SW 1271 (cell line): ENCODE results near the gene RAD51C.
A peak's percentile ranks its signal among the peaks of the same experiment; 100 is the strongest.
"Not testable (repeated sequence)": the region's sequence is repeated elsewhere in the genome, so short reads cannot be mapped to it uniquely, and the experiment has no call there.

Experiments
- DNase-seq, 2 experiments: peaks; one replicate each; lab custom pipeline; 2025; lab: John Stamatoyannopoulos, UW

The RAD51C gene

DNA sequence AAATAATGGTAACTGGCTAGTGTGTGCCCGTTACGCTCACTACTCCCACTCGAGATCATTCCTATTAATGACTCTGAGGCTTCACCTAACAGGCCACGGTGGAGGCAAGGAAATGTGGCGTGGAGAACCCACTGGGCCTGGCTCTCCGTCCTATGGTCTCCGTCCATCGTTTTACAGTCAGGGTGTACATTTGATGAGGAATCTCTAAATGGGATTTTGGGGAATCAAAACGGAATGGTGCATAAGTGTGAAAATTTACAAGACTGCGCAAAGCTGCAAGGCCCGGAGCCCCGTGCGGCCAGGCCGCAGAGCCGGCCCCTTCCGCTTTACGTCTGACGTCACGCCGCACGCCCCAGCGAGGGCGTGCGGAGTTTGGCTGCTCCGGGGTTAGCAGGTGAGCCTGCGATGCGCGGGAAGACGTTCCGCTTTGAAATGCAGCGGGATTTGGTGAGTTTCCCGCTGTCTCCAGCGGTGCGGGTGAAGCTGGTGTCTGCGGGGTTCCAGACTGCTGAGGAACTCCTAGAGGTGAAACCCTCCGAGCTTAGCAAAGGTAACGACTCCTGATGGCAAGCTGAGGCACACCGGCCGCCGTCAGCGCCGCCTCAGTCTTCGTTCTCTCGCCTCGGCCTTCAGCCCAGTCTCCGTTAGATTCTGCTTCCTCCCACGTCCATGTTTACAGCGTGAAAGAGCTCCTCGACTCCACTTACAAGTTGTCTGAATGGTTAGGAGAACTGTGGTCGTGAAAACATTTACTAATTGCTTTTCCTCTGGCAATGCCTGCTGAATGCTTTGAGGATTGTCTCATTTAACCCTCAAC, at the start of gene RAD51C:
TSS of gene RAD51C (plus strand) at position 364 of the 817 bp plus-strand sequence. CDS start at position 406, 42 bp downstream.
- DNase-seq, result peak; percentile 67 to 87

GRCh38 chr17:58643147-58643546, 49.3 kb upstream of the RAD51C start:
- peak; percentile 14 to 64 for DNase-seq

DNA sequence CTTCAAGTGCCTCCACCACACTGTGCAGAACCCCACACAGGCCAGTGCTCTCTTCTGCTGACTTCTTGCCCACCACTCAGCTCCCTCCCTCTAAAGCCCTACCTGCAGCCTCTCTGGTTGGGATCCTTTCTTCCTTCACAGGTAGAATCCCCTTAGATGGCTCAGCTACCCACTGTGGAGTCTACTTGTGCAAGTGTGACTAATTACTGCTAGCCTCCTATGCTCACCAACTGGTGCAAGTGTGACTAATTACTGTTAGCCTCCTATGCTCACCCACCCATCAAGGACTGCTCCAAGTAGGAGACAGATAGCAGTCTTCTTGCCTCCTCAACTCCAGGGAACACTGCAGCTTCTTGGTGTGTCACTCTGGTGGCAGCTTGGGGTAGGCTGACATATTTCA, 44.2 kb upstream of the RAD51C start:
- no peak for DNase-seq

- not testable (repeated sequence) for DNase-seq
These were observed 34.2 kb upstream of the RAD51C start for GRCh38 chr17:58657962-58658803.

DNA sequence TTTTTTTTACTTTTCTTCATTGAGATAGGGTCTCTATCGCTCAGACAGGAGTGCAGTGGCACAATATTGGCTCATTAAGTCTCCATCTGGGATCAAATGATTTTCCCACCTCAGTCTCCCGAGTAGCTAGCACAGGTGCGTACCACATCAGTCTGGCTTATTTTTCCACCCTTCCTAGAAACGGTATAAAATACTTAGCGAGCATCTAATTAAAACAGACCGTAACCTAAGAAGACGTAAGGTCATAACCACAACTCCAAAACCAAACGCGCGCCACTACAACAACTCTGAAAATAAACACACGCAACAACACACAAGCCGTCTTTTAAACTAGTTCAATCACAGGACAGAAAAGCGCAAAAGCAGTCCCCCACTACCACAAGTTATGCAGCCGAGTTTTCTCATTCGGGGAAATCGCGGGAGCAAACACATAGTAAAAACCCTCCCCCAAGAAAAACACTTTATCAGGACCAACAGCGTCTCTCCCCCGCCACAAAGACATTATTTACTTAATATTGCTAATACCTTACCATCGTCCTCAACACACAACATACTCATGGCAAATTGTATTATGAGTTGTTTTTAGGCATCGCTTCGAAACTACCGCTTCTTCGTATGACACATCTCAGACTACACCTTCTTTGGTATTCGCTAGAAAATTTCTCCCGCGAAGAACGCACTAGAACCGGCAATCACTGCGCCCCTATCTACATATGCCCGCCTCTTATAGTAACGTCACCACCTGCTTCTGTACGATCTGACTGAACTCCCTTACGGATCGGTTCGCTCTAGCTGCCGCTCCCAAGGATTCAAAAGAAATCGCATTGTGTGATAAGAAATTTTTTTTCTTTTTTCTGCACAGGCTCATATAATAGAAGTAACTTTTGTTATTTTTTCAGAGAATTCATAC, 33.3 kb upstream of the RAD51C start:
- DNase-seq, result no peak

DNA sequence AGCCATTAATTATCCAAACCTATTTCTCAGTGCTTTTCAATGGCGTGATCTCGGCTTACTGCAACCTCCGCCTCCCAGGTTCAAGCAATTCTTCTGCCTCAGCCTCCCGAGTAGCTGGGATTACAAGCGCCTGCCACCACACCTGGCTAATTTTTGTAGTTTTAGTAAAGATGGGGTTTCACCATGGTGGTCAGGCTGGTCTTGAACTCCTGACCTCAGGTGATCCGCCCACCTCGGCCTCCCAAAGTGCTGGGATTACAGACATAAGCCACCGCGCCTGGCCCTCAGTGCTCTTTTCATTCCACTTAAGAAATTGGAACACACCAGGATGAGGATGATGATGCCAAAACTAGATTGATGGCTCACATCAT, 32.7 kb upstream of the RAD51C start:
- not testable (repeated sequence) for DNase-seq

- DNase-seq, result no peak
These were observed 31.8 kb upstream of the RAD51C start for GRCh38 chr17:58660621-58661020.

- DNase-seq, result no peak
These were observed 30.9 kb upstream of the RAD51C start for GRCh38 chr17:58661499-58661898.

- DNase-seq, result no peak
These were observed 28.1 kb upstream of the RAD51C start for GRCh38 chr17:58664302-58664701.

DNA sequence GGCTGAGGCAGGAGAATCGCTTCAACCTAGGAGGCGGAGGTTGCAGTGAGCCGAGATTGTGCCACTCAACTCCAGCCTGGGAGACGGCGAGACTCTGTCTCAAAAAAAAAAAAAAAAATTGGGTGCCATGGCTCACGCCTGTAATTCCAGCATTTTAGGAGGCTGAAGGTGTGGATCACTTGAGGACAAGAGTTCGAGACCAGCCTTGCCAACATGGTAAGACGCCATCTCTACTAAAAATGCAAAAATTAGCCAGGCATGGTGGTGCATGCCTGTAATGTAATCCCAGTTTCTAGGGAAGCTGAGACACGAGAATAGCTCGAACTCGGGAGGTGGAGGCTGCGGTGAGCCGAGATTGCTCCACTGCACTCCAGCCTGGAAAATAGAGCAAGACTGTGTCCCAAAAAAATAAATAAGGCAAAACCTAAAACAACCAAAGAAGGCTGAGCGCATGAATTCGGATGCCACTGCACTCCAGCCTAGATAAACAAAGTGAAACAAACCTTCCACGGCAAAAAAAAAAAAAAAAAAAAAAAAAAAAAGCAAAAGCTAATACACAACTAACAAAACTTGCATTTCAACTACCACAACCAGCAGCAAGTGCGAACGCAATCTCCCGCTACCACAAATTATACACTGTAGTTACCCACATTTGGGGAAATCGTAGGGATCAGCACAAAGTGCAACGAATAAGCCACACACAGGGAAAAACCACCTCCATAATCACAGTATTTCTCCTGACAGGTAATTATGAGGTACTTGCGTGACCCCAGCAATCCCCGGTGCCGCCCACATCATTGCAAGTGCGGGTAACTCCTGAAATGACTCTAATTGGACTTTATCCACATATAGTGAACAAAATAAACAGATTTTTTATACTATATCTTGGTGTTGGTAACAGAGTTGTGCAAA, 26.2 kb upstream of the RAD51C start:
- no peak for DNase-seq

DNA sequence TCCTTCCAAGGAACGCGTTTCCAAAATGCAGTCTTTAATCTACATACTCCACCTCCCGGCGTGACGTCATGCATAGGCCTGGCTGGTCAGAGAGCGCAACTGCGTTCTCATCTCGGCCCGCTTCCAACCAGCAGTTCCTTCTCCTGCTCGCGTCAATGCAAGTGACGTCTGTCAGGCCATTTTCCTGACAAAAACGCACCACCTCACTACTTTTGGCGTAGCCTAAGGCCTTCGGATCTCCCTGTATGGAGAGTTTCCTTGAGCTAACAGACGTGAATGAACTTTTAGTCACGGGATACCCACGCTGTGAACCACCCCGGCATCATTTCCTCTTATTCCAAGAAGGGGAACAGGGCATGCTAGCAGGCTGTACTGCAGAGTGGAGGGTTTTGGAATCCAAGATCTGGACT, 25.5 kb upstream of the RAD51C start:
- no peak for DNase-seq

GRCh38 chr17:58667934-58668597, 24.3 kb upstream of the RAD51C start:
- no peak for DNase-seq

DNA sequence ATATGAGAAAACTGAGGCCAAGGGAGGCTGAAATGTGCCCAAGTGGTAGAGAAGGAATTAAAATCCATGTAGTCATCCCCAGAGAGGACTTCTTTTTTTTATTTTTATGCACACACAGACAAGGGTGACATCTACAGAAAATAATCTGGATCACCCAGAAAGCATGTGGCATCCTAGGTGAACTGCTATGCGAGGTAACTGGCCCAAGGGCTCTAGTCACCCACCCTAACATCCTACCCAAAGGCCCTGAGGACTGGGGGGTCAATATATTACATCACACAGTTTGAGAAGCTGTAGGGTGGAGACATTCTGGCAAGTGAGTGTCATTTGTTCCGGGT, 23.8 kb upstream of the RAD51C start:
- no peak for DNase-seq

GRCh38 chr17:58669853-58670252, 22.5 kb upstream of the RAD51C start:
- DNase-seq, result no peak

DNA sequence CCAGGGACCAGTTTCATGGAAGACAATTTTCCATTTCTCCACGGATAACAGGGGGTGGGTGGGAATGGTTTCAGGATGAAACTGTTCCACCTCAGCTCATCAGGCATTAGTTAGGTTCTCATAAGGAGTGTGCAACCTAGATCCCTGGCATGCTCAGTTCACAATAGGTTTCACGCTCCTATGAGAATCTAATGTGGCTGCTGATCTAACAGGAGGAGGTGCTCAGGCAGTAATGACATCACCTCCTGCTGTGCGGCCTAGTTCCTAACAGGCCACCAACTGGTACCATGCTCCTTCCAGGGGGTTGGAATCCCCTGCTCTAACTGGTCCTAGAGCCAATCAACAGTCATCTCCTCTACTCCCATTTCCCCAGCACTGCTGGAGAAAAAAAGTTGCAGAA, 20.4 kb upstream of the RAD51C start:
- no peak for DNase-seq

- DNase-seq, result no peak
These were observed 15.1 kb upstream of the RAD51C start for GRCh38 chr17:58677194-58677880.

GRCh38 chr17:58678287-58678686, 14.1 kb upstream of the RAD51C start:
- DNase-seq, result not testable (repeated sequence)

- DNase-seq, result no peak
These were observed 13.0 kb upstream of the RAD51C start for GRCh38 chr17:58679263-58680037.

GRCh38 chr17:58680038-58680369, 12.4 kb upstream of the RAD51C start:
- no peak for DNase-seq
